ENCODE results near the gene DDX3X.
"Not testable (repeated sequence)": the region's sequence is repeated elsewhere in the genome, so short reads cannot be mapped to it uniquely, and the experiment has no call there.

DDX3X gene

GRCh38 chrX:41332005-41332404 is 2.0 kb upstream of the DDX3X start:
- DNase-seq: no peak

DNA sequence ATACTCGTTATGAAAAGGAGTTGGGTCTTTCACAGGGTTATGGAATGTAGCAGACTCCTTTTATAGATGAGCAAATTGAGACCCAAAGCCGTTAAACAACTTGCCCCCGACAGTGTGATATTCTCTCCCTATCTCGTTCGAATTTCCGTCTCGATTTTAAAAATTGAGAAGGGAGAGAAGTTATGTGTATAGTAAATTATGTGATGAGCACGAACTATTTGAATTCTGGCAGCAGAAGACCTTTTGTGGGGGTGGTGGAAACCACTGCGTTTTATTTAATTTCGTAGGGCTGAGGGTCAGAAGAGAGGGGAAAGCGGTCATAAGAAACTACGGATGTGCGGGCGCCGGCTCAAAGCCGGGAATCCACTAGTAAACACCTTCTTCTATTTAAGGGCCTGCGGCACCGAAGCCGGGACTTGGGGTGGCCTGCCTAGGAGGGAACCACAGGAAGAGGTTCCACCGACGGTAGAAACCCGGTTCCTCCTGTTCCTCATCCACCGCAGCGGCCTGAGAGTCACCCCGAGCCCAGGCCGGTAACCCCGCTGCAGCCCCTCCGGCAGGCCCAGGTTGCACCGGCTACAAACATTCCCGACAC is 1.5 kb upstream of the DDX3X start:
- DNase-seq: peak; percentile 37

- DNase-seq: peak; percentile 87
Observed at GRCh38 chrX:41333003-41333743, 789 bp upstream of the DDX3X start.

- DNase-seq: peak; percentile 78
Observed at GRCh38 chrX:41334363-41335197, 618 bp downstream of the DDX3X start.

GRCh38 chrX:41335198-41335957 is 1.4 kb downstream of the DDX3X start:
- DNase-seq: peak; percentile 48

- no peak for DNase-seq
Observed at GRCh38 chrX:41335958-41336331, 2.0 kb downstream of the DDX3X start.

- no peak for DNase-seq
Observed at GRCh38 chrX:41336447-41336846, 2.5 kb downstream of the DDX3X start.

DNA sequence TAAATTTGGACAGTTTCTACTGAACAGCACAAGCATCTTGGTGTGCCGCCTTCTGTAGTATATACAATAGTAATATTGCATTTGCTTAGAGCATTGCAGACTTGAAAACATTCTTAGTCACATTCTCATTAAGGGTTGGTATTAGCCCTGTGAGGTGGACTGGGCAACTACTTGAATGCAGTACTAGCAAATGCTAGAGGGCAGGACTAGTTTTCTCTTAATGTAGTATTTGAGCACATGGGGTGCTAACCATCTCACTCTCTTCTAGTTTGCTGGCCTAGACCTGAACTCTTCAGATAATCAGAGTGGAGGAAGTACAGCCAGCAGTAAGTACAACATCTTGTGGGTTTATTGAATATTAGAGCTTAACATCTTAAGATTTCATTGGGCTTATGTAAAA is 3.2 kb downstream of the DDX3X start:
- DNase-seq: no peak

- DNase-seq: no peak
Observed at GRCh38 chrX:41338436-41338835, 4.5 kb downstream of the DDX3X start.

GRCh38 chrX:41339148-41339547 is 5.2 kb downstream of the DDX3X start:
- DNase-seq: no peak

DNA sequence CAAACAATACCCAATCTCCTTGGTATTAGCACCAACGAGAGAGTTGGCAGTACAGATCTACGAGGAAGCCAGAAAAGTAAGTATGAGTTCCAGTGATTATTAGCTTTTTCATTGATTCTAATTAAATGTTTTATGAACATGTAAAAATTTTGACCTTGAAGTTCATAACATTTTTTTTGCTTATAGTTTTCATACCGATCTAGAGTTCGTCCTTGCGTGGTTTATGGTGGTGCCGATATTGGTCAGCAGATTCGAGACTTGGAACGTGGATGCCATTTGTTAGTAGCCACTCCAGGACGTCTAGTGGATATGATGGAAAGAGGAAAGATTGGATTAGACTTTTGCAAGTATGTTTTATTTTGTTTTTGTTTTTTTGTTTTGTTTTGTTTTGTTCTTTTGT is 10.1 kb downstream of the DDX3X start:
- DNase-seq: no peak

GRCh38 chrX:41347186-41347585 is 13.2 kb downstream of the DDX3X start:
- DNase-seq: no peak

- DNase-seq: no peak
Observed at GRCh38 chrX:41348551-41348950, 14.6 kb downstream of the DDX3X start.

GRCh38 chrX:41350150-41350975 is 16.4 kb downstream of the DDX3X start:
- no peak for DNase-seq

- DNase-seq: no peak
Observed at GRCh38 chrX:41350976-41351569, 17.1 kb downstream of the DDX3X start.

GRCh38 chrX:41351923-41352322 is 18.0 kb downstream of the DDX3X start:
- no peak for DNase-seq

GRCh38 chrX:41352329-41352838 is 18.4 kb downstream of the DDX3X start:
- DNase-seq: no peak

GRCh38 chrX:41353985-41354384 is 20.0 kb downstream of the DDX3X start:
- DNase-seq: no peak

GRCh38 chrX:41369152-41369551 is 35.2 kb downstream of the DDX3X start:
- no peak for DNase-seq

GRCh38 chrX:41371575-41371974 is 37.6 kb downstream of the DDX3X start:
- DNase-seq: not testable (repeated sequence)

- no peak for DNase-seq
Observed at GRCh38 chrX:41373989-41374606, 40.1 kb downstream of the DDX3X start.

Data from hematopoietic multipotent progenitor cell treated with erythropoietin and hydrocortisone succinate and interleukin-3 and kit ligand, for 6 days (in vitro differentiated cells).